ENCODE measurements around the gene LDHD. TPM values are rescaled to one million over a fixed set of nuclear protein-coding genes. Genes with fewer than 3 reads are reported as not detected.

The LDHD gene
- total and polyA plus RNA-seq, 2 of the 13 experiments (the other 11 are each of a cell fraction or from before 2014, with no cell fraction given) = 9.1 to 9.8 TPM

- TF ChIP-seq HBP1 (CRISPR knock-in tag; IDR thresholded peaks at IDR 0.05; ENCODE audit: low read depth) = no peak; the same call in 1 of the 2 replicates
- peak; percentile 83 for TF ChIP-seq ZMAT3 (CRISPR knock-in tag; conservative IDR thresholded peaks at IDR 0.05)
- TF ChIP-seq PATZ1 (CRISPR knock-in tag; IDR thresholded peaks at IDR 0.05) = peak; percentile 32; the same call in 1 of the 2 replicates
- TF ChIP-seq NFIB (CRISPR knock-in tag; IDR thresholded peaks at IDR 0.05; ENCODE audit: borderline replicate concordance) = no peak
- no peak for TF ChIP-seq CEBPZ (IDR thresholded peaks at IDR 0.05; ENCODE audit: low read length)
- peak; percentile 73; the same call in 1 of the 2 replicates for TF ChIP-seq ZSCAN9 (CRISPR knock-in tag; IDR thresholded peaks at IDR 0.05; ENCODE audit: borderline replicate concordance)
- TF ChIP-seq GTF2F1 (IDR thresholded peaks at IDR 0.05; ENCODE audit: low read length) = no peak
- TF ChIP-seq ZXDC (CRISPR knock-in tag; IDR thresholded peaks at IDR 0.05) = no peak
- no peak; the same call in 1 of the 2 replicates for TF ChIP-seq ZNF12 (CRISPR knock-in tag; IDR thresholded peaks at IDR 0.05)
- peak; percentile 80; the same call in 1 of the 2 replicates for TF ChIP-seq PAF1 (CRISPR knock-in tag; IDR thresholded peaks at IDR 0.05)
- TF ChIP-seq HNF4A (CRISPR knock-in tag; IDR thresholded peaks at IDR 0.05) = 0 out of 2 replicates have a peak, but pooled peaks have one; percentile 10
- TF ChIP-seq ZNF101 (CRISPR knock-in tag; IDR thresholded peaks at IDR 0.05; ENCODE audit: borderline replicate concordance, low read depth) = no peak
- TF ChIP-seq MATR3 (CRISPR knock-in tag; IDR thresholded peaks at IDR 0.05) = peak; percentile 85; the same call in 1 of the 2 replicates
- no peak for TF ChIP-seq ZNF569 (CRISPR knock-in tag; IDR thresholded peaks at IDR 0.05; ENCODE audit: borderline replicate concordance)
- TF ChIP-seq RBFOX2 (IDR thresholded peaks at IDR 0.05; ENCODE audit: low read depth, low read length) = no peak
- peak; percentile 73; the same call in 1 of the 2 replicates for TF ChIP-seq MIER2 (CRISPR knock-in tag; IDR thresholded peaks at IDR 0.05)
- TF ChIP-seq FOXO1 (CRISPR knock-in tag; IDR thresholded peaks at IDR 0.05) = peak; percentile 28; the same call in 1 of the 2 replicates
- TF ChIP-seq ZNF501 (CRISPR knock-in tag; IDR thresholded peaks at IDR 0.05) = peak; percentile 84
- TF ChIP-seq ZNF777 (CRISPR knock-in tag; IDR thresholded peaks at IDR 0.05) = 0 out of 2 replicates have a peak, but pooled peaks have one; percentile 54
- no peak for TF ChIP-seq CHCHD3 (CRISPR knock-in tag; IDR thresholded peaks at IDR 0.05)
These were observed 5.7 kb downstream of the LDHD start (continued) for GRCh38 chr16:75110637-75111513.
